GM12873 (cell line): ENCODE data around the gene ST13.

Experiments
- CTCF ChIP-seq: IDR thresholded peaks from 2 replicates; pipeline ENCODE4 v1.5.1; 2012; ENCODE audit warnings: low read depth, mild to moderate bottlenecking, moderate library complexity, low read length, control low read depth; ENCODE audit not compliant: insufficient read depth; ENCODE audit errors: missing control alignments

The ST13 gene

GRCh38 chr22:40877488-40877887, 21.0 kb upstream of the ST13 start:
- no peak for TF ChIP-seq CTCF

- no peak for TF ChIP-seq CTCF
These were observed 20.5 kb upstream of the ST13 start for GRCh38 chr22:40876907-40877306.

GRCh38 chr22:40875111-40875510, 18.7 kb upstream of the ST13 start:
- no peak for TF ChIP-seq CTCF

DNA sequence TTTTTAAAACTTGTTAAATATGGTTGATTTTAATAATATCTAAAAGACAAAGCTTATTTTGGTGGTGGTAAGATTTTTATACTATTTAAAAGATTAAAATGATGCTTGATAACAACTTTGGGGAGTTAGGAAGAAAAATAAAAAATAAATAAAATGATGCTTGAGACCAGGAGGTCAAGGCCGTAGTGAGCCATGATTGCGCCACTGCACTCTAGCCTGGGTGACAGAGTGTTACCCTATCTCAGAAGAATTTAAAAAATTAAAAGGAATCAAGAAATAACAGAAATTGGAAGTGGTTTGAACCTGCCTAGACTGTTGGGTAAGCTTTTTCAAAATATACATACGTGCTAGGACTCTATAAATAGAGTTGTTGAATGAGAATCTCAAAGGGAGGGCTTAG, 17.6 kb upstream of the ST13 start:
- TF ChIP-seq CTCF, result no peak

- TF ChIP-seq CTCF, result no peak
These were observed 10.7 kb upstream of the ST13 start for GRCh38 chr22:40867109-40867508.

DNA sequence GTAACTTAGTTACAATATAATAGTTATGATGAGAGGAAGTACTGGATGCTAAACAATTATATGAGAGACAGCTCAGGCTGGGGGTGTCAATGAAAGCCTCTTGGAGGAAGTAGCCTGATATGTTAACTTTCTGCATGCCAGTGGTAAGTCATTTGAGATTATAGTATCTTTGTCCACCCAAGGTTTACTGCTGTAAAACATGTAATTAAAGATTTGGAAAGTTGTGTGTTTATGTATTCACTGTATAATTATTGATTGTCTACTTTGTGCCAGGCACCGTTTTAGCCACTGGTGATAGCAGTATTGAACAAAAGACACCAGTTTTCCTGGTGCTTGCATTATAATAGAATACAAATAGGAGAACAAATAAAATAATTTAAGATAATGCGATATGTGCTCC, 6.1 kb upstream of the ST13 start:
- TF ChIP-seq CTCF, result no peak

- no peak for TF ChIP-seq CTCF
These were observed 5.6 kb upstream of the ST13 start, which contains the start of gene DNAJB7 for GRCh38 chr22:40862013-40862412. DNAJB7 (minus strand) TSS chr22:40862113; CDS start chr22:40861994, 119 bp downstream.
